Activated CD8-positive, alpha-beta memory T cell treated with anti-CD3 and anti-CD28 coated beads, Interleukin-2, amount 10 ng/mL, durations not matched to agents 7 days and 5 days (primary cell): ENCODE measurements around the gene CENPC. TPM values are rescaled to one million over a fixed set of nuclear protein-coding genes. Genes with fewer than 3 reads are reported as not detected.
"Not testable (repeated sequence)": the region's sequence is repeated elsewhere in the genome, so short reads cannot be mapped to it uniquely, and the experiment has no call there.

Experiments used
- ATAC-seq: fragments of 150-1000 bp; cut with Tn5 transposase; one replicate; pipeline ENCODE4 v1.10.0; 2021; ENCODE audit warnings: moderate library complexity
- CTCF ChIA-PET: fragments of 350-600 bp; sonication (Branson Sonifier 250); formaldehyde crosslinking; loops from one replicate; lab custom pipeline; 2021; ENCODE audit warnings: antibody characterized with exemption; lab: Charles Lee
- DNase-seq: peaks from one replicate; pipeline ENCODE4 v3.0.0-alpha.2; 2020
- H3K27ac Mint-ChIP-seq: one replicate; pipeline ENCODE4 v1.8.0; 2021; ENCODE audit warnings: mild to moderate bottlenecking, mixed read lengths
- H3K27me3 Mint-ChIP-seq: one replicate; pipeline ENCODE4 v1.8.0; 2021; ENCODE audit warnings: mixed read lengths
- H3K36me3 Mint-ChIP-seq: one replicate; pipeline ENCODE4 v1.8.0; 2021; ENCODE audit warnings: mild to moderate bottlenecking, mixed read lengths
- H3K4me1 Mint-ChIP-seq: one replicate; pipeline ENCODE4 v1.8.0; 2021; ENCODE audit warnings: mixed read lengths
- H3K4me3 Mint-ChIP-seq: one replicate; pipeline ENCODE4 v1.8.0; 2021; ENCODE audit warnings: mild to moderate bottlenecking, moderate library complexity, mixed read lengths
- H3K9me3 Mint-ChIP-seq: one replicate; pipeline ENCODE4 v1.8.0; 2022; ENCODE audit warnings: low read depth, mixed read lengths
- total RNA-seq, 2 experiments: library from RNA; stranded (reverse); gene quantifications; one replicate each; pipeline ENCODE4 v1.2.3, GENCODE V29; 2021

The CENPC gene
- total RNA-seq, 2 experiments from 2014 or later = 37.4 to 46.5 TPM

DNA sequence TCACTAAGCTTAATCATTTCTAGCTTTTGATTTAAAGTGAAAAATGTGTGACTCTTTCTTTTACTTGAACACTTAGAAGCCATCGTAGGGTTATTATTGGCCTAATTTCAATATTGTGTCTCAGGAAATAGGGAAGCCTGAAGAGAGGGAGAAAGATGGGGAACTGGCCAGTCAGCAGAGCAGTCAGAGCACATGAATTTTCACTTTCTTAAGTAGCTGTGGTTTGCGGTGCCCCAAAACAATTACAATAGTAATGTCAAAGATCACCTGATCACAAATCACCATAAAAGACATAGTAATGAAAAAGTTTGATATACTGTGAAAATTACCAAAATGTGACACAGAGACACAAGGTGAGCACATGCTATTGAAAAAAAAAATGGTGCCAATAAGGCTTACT is 45.5 kb downstream of the CENPC start:
- no peak overlapping the region for H3K27ac Mint-ChIP-seq
- H3K36me3 Mint-ChIP-seq = peaks cover 58% of the 10 kb centered on the region
- no peak overlapping the region for H3K4me3 Mint-ChIP-seq
- H3K4me1 Mint-ChIP-seq = peaks cover 13% of the 10 kb centered on the region
- no peaks in the 10 kb centered on the region for H3K27me3 Mint-ChIP-seq
- CTCF ChIA-PET = no interaction called here
- no peak for DNase-seq
- no peaks in the 10 kb centered on the region for H3K9me3 Mint-ChIP-seq
- no peak for ATAC-seq

DNA sequence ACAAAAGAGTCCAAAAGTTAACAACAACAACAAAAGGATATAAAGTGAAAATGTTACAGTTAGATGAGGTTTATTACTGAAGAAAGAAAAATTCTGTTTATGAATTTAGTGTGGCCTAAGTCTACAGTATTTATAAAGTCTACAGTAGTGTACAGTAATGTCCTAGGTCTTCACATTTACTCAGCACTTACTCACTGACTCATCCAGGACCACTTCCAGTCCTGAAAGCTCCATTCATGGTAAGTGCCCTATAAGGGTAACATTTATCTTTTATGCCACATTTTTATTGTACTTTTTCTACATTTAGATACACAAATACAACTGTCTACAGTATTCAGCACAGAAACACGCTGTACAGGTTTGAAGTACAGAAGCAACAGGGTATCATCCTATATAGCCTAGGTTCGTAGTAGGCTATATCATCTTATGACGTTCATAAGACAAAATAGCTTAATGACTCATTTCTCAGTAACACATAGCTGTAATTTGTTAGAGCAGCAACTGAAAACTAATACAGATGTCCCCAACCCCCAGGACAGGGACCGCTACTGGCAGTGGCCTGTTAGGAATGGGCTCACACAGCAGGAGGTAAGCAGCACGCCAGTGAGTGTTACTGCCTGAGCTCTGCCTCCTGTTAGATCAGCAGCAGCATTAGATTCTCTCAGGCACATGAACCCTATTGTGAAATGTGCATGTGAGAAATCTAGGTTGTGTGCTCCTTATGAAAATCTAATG is 61.3 kb downstream of the CENPC start:
- Mint-ChIP-seq H3K36me3 (peaks cover 70% of the 10 kb centered on the region), H3K4me1 (peaks cover 10% of the 10 kb centered on the region)

DNA sequence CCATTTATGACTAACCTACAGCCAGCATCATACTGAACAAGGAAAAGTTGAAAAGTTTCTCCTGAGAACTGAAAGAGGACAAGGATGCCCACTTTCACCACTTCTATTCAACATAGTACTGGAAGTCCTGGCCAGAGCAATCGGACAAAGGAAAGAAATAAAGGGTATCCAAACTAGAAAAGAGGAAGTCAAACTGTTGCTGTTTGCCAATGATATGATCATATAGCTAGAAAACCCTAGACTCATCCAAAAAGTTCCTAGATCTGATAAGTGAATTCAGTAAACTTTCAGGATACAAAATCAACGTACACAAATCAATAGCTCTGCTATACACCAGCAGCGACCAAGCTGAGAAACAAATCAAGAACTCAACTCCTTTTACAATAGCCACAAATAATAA is 64.5 kb downstream of the CENPC start:
- Mint-ChIP-seq H3K27ac (no peak overlapping the region), H3K27me3 (no peaks in the 10 kb centered on the region), H3K4me3 (no peak overlapping the region), H3K9me3 (peaks cover 28% of the 10 kb centered on the region), H3K4me1 (peaks cover 16% of the 10 kb centered on the region), H3K36me3 (peaks cover 89% of the 10 kb centered on the region)
- ATAC-seq (no peak), DNase-seq (no peak)
- CTCF ChIA-PET = no interaction called here

More for the DNA sequence above, 61.3 kb downstream of the CENPC start:
- no peak overlapping the region for H3K4me3 Mint-ChIP-seq
- no peak for DNase-seq
- H3K9me3 Mint-ChIP-seq = peaks cover 17% of the 10 kb centered on the region
- H3K27ac Mint-ChIP-seq = peak overlapping the region; percentile 17
- CTCF ChIA-PET = no interaction called here
- H3K27me3 Mint-ChIP-seq = no peaks in the 10 kb centered on the region
- peak; percentile 58 for ATAC-seq

DNA sequence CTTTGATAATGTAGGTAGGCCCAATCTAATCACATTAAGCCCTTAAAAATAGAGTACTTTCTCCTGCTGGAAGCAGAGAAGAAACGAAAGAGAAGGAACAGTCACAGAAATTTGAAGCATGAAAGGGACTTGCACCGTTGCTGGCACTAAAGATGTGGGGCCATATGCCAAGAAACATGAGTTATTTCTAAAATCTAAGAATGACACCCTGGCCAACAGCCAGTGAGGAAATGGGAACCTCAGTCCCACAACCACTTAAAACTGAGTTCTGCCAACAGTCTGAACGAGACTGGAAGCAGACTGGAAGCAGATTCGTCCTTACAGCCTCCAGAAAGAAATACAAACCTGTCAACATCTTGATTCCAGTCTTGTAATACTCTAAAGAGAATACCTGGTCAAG is 70.1 kb downstream of the CENPC start:
- no peak for DNase-seq
- Mint-ChIP-seq H3K9me3 (peaks cover 19% of the 10 kb centered on the region), H3K36me3 (peaks cover 79% of the 10 kb centered on the region), H3K27me3 (no peaks in the 10 kb centered on the region), H3K4me3 (no peak overlapping the region), H3K27ac (no peak overlapping the region), H3K4me1 (peaks cover 15% of the 10 kb centered on the region)
- CTCF ChIA-PET = no interaction called here
- no peak for ATAC-seq

DNA sequence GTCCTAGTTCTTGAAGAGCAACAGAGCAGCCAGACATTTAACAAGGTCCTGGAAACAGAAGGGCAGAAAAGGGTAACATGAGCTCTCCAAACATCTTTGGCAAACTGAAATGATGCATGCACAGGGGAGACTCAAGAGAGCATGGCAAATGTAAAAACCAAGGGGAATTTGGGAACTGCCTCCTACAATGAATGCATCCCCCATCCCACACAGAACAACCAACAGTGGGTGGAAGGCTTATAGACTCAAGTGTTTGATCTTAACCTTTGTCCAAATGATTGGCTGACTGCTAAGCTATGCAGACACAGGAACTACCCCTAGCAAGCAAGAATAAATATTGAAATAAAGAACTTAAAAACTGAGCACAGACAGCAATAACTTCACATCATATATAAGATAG is 74.4 kb downstream of the CENPC start:
- no peaks in the 10 kb centered on the region for H3K9me3 Mint-ChIP-seq
- DNase-seq (no peak), ATAC-seq (no peak)
- no peaks in the 10 kb centered on the region for H3K27me3 Mint-ChIP-seq
- no peak overlapping the region for H3K27ac Mint-ChIP-seq
- peaks cover 53% of the 10 kb centered on the region for H3K36me3 Mint-ChIP-seq
- H3K4me3 Mint-ChIP-seq = no peak overlapping the region
- H3K4me1 Mint-ChIP-seq = peaks cover 7% of the 10 kb centered on the region
- CTCF ChIA-PET = no interaction called here

DNA sequence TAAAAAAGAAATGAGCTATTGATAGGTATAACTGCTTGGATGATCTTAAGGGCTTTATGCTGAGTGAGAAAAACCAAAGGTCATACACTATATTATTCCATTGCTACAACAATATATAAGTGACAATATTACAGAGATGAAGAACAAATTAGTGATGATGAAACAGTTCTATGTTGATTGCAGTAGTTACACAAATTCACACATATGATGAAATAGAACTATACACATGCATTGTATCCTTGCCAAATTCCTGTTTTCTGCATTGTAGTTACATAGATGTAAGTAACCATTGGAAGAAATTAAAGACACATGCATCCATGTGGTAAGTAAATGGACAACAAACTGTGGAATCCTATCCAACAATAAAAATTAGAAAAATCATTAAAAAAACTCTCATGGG is 76.5 kb downstream of the CENPC start:
- DNase-seq (no peak), ATAC-seq (no peak)
- peaks cover 37% of the 10 kb centered on the region for H3K36me3 Mint-ChIP-seq
- H3K9me3 Mint-ChIP-seq = no peaks in the 10 kb centered on the region
- CTCF ChIA-PET = no interaction called here
- no peak overlapping the region for H3K4me3 Mint-ChIP-seq
- no peak overlapping the region for H3K27ac Mint-ChIP-seq
- H3K4me1 Mint-ChIP-seq = no peaks in the 10 kb centered on the region
- H3K27me3 Mint-ChIP-seq = no peaks in the 10 kb centered on the region

DNA sequence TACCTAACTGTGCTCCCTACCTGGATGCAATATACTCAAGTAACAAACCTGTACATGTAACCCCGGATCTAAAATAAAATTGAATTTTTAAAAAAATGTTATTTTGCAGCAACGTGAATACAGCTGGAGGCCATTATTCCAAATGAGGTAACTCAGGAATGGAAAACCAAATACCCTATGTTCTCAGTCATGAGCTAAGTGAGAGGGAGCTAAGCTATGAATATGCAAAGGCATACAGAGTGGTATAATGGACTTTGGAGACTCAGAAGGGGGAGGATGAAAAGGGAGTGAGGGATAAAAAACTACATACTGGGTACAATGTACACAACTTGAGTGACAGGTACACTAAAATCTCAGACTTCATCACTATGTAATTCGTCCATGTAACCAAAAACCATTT is 78.6 kb downstream of the CENPC start:
- H3K36me3 Mint-ChIP-seq = peaks cover 25% of the 10 kb centered on the region

DNA sequence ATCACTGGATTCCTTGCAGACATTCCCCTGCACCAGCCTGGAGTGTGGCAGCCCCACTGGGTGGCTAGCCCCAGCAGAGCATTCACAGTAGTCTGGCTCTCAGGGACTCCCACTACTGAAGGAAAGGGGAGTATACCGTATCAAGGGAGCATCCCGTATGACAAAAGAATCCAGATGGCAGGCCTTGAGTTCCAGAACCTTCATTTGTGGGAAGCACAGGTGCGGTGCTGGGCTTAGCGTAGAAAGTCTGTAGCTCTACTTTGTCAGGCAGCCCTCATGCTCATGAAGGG is 79.6 kb downstream of the CENPC start:
- peaks cover 21% of the 10 kb centered on the region for H3K36me3 Mint-ChIP-seq
- no peaks in the 10 kb centered on the region for H3K9me3 Mint-ChIP-seq
- CTCF ChIA-PET = no interaction called here
- no peak overlapping the region for H3K4me3 Mint-ChIP-seq
- DNase-seq (no peak), ATAC-seq (no peak)
- no peak overlapping the region for H3K27ac Mint-ChIP-seq
- H3K4me1 Mint-ChIP-seq = no peaks in the 10 kb centered on the region
- H3K27me3 Mint-ChIP-seq = no peaks in the 10 kb centered on the region

More for the DNA sequence above, 78.6 kb downstream of the CENPC start:
- CTCF ChIA-PET = no interaction called here
- no peaks in the 10 kb centered on the region for H3K4me1 Mint-ChIP-seq
- no peak overlapping the region for H3K4me3 Mint-ChIP-seq
- H3K27ac Mint-ChIP-seq = no peak overlapping the region
- H3K9me3 Mint-ChIP-seq = no peaks in the 10 kb centered on the region
- DNase-seq = no peak
- no peak for ATAC-seq
- H3K27me3 Mint-ChIP-seq = no peaks in the 10 kb centered on the region

DNA sequence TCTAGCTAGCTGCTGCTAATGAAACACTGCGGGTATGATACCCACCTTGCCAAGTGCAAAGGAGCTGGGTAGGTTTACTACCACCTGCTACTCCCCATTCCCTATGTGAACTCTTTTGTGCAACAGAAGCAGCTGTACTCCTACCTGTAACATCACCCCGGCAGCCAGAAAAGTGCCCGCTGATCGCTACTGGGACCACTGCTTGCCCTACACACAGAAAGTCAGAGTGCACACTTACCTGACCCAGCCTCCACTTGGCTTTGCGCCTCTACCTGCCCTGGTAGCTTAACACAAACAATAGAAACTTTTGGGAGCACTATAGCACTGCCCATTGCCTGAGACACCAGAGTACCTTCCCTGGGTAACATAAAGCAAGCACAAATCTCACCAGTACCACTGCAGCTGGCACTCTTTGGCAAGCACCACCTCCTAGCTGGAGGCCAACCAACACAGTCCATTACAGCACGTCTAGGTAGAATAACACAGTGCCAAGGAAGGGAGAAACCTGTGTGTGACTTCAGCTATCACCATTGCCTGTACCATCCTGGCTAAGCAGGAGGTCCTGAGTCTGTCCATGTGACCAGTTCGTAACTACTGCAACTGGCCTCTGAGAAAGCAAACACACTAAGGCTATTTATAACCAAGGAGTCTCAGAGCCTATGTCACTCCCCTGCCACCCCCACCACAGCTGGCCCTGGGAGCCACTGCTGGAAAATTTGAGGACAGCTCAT is 80.1 kb downstream of the CENPC start:
- no peak overlapping the region for H3K4me3 Mint-ChIP-seq
- no peaks in the 10 kb centered on the region for H3K27me3 Mint-ChIP-seq
- CTCF ChIA-PET = no interaction called here
- no peak overlapping the region for H3K27ac Mint-ChIP-seq
- no peak for DNase-seq
- H3K4me1 Mint-ChIP-seq = no peaks in the 10 kb centered on the region
- no peaks in the 10 kb centered on the region for H3K9me3 Mint-ChIP-seq
- peaks cover 20% of the 10 kb centered on the region for H3K36me3 Mint-ChIP-seq
- no peak for ATAC-seq

DNA sequence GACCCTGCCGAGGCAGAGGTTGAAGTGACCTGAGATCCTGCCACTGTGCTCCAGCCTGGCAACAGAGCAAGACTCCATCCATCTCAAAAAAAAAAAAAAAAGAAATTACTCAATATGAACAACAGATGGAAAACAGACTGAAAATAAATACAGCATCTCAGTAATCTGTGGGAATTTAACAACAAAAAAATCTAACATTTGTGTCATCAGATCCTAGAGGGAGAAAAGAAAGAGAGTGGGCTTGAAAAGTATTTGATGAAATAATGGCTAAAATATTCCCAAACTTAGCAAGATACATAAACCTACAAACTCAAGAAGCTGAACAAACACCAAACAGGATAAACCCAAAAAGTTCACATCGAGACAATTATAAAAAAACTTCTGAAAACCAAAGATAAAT is 84.7 kb downstream of the CENPC start:
- H3K9me3 Mint-ChIP-seq = peaks cover 2% of the 10 kb centered on the region

DNA sequence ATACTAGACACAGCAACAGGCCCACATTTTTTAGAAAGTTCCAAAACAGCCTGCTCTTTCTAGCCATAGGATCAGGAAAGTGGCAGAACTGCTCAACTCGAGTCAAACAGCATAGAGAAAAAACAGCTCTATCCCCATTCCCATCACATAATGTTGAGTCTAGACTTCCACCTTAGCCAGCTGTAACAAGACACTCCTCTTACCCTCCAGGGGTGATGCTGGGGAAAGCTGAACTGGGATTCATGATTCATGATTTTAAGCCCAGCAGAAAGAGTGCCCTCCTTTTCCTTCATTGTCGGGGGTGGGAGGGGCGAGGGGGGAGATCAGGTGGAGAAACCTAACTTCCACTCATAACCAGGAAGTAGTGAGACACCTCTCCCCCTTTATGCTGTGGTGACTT is 86.1 kb downstream of the CENPC start:
- no peak for DNase-seq
- Mint-ChIP-seq H3K27me3 (no peaks in the 10 kb centered on the region), H3K9me3 (peaks cover 2% of the 10 kb centered on the region), H3K36me3 (peaks cover 36% of the 10 kb centered on the region), H3K4me1 (peaks cover 1% of the 10 kb centered on the region), H3K4me3 (no peak overlapping the region), H3K27ac (no peak overlapping the region)
- no peak for ATAC-seq
- CTCF ChIA-PET = no interaction called here

More for the DNA sequence above, 84.7 kb downstream of the CENPC start:
- H3K36me3 Mint-ChIP-seq = peaks cover 28% of the 10 kb centered on the region
- no peak for DNase-seq
- no peak for ATAC-seq
- H3K4me1 Mint-ChIP-seq = peaks cover 1% of the 10 kb centered on the region
- H3K27me3 Mint-ChIP-seq = no peaks in the 10 kb centered on the region
- no peak overlapping the region for H3K27ac Mint-ChIP-seq
- no peak overlapping the region for H3K4me3 Mint-ChIP-seq
- CTCF ChIA-PET = interaction anchor here (0.8 kb wide), 1 partner anchor 9 kb away, joined by 3 read pairs; no protein-coding TSS in a partner anchor

DNA sequence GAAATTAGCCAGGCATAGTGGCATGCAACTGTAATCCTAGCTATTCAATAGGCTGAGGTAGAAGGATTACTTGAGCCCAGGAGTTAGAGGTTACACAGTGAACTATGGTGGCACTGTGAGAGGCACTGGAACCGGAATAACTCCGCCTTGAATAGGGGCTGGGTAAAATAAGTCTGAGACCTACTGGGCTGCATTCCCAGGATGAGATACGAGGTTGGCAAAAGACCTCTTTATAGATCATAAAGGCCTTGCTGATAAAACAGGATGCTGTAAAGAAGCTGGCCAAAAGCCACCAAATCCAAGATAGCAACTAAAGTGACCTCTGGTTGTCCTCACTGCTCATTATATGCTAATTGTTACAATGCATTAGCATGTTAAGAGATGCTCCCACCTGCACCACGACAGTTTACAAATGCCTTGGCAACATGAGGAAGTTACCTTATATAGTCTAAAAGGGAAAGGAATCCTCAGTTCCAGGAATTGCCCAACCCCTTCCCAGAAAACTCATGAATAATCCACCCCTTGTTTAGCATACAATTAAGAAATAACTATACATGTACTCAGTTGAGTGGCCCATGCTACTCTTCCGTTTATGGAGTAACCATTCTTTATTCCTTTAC is 88.6 kb downstream of the CENPC start:
- peaks cover 4% of the 10 kb centered on the region for H3K4me1 Mint-ChIP-seq
- H3K36me3 Mint-ChIP-seq = peaks cover 43% of the 10 kb centered on the region
- no peak for ATAC-seq
- no peak overlapping the region for H3K27ac Mint-ChIP-seq
- no peaks in the 10 kb centered on the region for H3K27me3 Mint-ChIP-seq
- H3K4me3 Mint-ChIP-seq = no peak overlapping the region
- no peak for DNase-seq
- CTCF ChIA-PET = no interaction called here
- H3K9me3 Mint-ChIP-seq = peaks cover 2% of the 10 kb centered on the region

DNA sequence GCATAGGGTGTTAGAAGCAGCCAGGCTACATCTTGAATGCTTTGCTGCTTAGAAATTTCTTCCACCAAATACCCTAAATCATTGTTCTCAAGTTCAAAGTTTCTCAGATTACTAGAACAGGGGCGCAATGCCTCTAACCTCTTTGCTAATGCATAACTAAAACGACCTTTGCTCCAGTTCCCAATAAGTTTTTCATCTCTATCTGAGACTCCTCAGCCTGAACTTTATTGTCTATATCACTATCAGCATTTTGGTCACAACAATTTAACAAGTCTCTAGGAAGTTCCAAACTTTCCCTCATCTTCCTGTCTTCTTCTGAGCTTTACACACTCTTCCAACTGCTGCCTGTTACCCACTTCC is 92.5 kb downstream of the CENPC start:
- DNase-seq, H3K27me3 Mint-ChIP-seq, ATAC-seq, H3K27ac Mint-ChIP-seq, H3K9me3 Mint-ChIP-seq, CTCF ChIA-PET, H3K4me1 Mint-ChIP-seq, H3K4me3 Mint-ChIP-seq: not testable (repeated sequence)
- peaks cover 43% of the 10 kb centered on the region for H3K36me3 Mint-ChIP-seq
